GF-D8 (cell line): Measurements from ENCODE around the gene VIM.

Experiments
- DNase-seq: peaks from one replicate; lab custom pipeline; 2025; lab: John Stamatoyannopoulos, UW

Gene VIM

GRCh38 chr10:17228091-17229015 lies at the start of gene VIM:
Gene VIM, plus strand, starts transcription at chr10:17228241. Its CDS starts 1,182 bp downstream, at chr10:17229423.
- peak; percentile 75 for DNase-seq

GRCh38 chr10:17179002-17179401 lies 49.0 kb upstream of the VIM start:
- DNase-seq, result no peak

GRCh38 chr10:17181110-17181509 lies 46.9 kb upstream of the VIM start:
- DNase-seq, result no peak

DNA sequence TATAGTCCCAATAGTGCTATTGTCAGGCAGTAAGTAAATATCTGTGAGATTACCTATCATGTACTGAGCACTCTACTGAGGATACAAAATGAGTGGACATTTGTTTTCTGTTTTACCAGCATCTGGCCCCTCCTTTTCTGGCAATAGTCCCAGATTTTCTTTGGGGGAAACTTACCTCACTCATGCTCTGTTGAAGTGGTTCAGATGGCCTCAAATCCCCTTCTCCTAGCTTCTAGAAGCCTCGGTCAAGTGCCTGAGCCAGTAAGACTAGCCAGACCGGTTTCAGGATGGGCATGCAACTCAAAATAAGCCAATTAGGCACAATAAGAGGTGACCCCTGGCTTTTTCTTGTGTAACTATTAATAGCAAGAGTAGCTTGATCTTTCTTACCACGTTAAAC lies 46.3 kb upstream of the VIM start:
- no peak for DNase-seq

DNA sequence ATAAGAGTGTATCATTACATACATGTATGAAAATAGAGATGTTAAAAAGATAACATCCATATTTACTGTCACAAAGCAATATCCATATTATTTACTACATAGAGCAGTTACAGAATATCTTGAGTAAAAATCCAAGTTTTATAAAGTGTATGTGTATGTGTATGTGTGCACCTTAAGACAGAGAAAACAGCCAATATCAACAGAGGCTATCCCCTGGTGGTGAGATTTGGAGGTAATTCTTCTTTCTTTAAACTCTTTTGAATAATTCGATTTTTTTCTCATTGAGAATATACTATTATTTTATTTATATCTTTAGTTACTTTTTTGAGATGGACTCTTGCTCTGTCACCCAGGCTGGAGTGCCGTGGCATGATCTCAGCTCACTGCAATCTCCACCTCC lies 44.9 kb upstream of the VIM start:
- no peak for DNase-seq

DNA sequence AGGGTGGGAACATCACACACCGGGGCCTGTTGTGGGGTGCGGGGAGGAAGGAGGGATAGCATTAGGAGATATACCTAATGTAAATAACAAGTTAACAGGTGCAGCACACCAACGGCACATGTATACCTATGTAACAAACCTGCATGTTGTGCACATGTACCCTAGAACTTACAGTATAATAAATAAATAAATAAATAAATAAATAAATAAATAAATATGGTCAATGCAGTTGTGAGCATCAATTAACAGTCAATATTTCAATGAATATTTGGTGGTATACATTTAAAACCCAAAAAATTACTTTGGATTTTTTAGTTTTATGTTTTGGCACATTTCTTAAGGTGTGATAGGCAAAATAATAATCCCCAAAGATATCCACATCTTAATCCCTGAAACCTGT lies 42.2 kb upstream of the VIM start:
- no peak for DNase-seq

GRCh38 chr10:17188644-17189172 lies 39.3 kb upstream of the VIM start:
- no peak for DNase-seq

GRCh38 chr10:17190602-17191001 lies 37.4 kb upstream of the VIM start:
- DNase-seq, result no peak

DNA sequence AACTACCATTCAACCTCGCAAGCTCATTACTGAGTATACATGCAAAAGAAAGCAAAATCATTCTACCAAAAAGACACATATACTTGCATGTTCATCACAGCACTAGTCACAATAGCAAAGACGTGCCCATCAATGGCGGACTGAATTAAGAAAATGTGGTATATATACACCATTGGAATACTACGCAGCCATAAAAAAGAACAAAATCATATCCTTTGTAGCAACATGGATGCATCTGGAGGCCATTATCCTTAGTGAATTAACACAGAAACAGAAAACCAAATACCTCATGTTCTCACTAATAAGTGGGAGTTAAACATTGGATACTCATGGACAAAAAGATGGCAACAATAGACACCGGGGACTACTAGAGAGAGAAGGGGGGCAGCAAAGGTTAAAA lies 33.0 kb upstream of the VIM start:
- no peak for DNase-seq

GRCh38 chr10:17196045-17196444 lies 32.0 kb upstream of the VIM start:
- no peak for DNase-seq

GRCh38 chr10:17196573-17196972 lies 31.5 kb upstream of the VIM start:
- DNase-seq, result no peak

- peak; percentile 23 for DNase-seq
Measured at GRCh38 chr10:17199351-17199804, 28.7 kb upstream of the VIM start.

GRCh38 chr10:17200001-17200911 lies 27.8 kb upstream of the VIM start:
- peak; percentile 4 for DNase-seq

- DNase-seq, result peak; percentile 70
Measured at GRCh38 chr10:17200912-17201793, 26.9 kb upstream of the VIM start, which contains the start of gene TRDMT1. Gene TRDMT1, minus strand, starts transcription at chr10:17201672. Its CDS starts 38 bp downstream, at chr10:17201634.

- no peak for DNase-seq
Measured at GRCh38 chr10:17201794-17202116, 26.3 kb upstream of the VIM start.

- DNase-seq, result no peak
Measured at GRCh38 chr10:17202506-17202905, 25.5 kb upstream of the VIM start.

DNA sequence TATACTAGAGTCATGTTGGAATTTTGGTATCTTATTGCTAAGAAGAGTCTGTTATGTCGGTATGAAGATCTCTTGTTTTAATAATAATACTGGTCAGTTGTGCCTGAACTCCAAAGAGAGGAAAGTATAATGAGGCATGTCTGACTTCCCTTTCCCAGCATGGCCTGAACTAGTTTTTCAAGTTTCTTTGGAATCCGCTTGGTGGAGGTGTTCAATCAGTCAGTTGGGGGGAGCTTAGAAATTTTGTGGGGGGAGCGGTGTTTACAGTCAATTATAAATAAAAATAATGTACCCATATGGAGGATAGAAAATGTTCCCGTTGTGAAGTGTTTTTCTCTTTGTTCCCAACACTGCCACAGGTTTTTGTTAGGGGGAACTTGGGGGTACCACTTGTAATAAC lies 25.0 kb upstream of the VIM start:
- DNase-seq, result no peak

- no peak for DNase-seq
Measured at GRCh38 chr10:17203416-17203815, 24.6 kb upstream of the VIM start.

DNA sequence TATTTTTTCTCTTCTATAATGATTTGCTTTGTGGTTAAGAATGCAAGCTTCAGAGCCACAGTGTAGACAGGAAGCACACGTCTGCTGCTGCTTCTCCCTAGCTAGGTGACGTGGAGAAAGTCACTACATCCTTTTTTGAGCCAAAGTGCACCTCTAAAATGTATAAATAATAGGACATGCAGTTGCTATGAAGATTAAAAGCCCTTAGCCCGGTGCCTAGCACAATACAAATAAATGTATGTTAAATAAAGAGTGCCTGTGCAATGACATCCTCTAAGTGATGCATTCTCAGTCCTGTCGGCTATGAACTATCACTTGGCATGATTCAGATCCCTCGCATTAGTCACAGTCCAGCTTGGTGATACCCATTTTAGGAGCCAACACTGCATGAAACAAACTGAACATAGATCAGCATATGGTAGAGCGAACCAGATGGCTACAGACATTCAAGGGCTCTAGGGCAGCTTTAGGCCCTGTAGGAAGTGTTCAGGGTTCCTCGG lies 21.8 kb upstream of the VIM start:
- DNase-seq, result peak; percentile 24

GRCh38 chr10:17208476-17208875 lies 19.6 kb upstream of the VIM start:
- no peak for DNase-seq

DNA sequence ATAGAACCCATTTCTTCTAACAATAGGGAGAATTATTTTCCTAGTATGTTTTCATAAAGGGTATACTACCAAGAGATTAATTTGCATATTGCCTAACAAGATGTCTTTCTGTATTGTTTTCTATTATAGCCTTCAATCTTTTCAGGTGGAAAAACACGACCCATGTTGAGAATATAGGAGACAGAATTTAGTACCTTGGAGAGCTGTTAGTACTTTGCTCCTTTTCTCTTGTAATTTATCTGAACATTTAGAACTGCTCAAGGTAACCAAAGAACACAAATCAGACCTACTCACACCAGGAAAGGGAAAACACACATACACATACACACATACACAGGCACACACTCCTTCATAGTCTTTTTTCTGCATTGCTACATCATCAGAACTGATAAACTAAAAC lies 18.7 kb upstream of the VIM start:
- no peak for DNase-seq
